Vagina (tissue), 2 donors: Measurements from ENCODE around the gene RTP3.

Experiments
- POLR2A ChIP-seq, 2 donors: fragments of 450-650 bp; IDR thresholded peaks; one replicate each; pipeline ENCODE4 v1.6.1; 2017; ENCODE audit warnings: antibody characterized with exemption in 2 of 2, mild to moderate bottlenecking in 2 of 2, moderate library complexity in 2 of 2
- TF ChIP-seq, protein P1 (sequence below), 3 experiments: fragments of 450-650 bp in 2 of 3; fragments of 200-600 bp in 1 of 3; sonication (generic) in 1 of 3; IDR thresholded peaks; one replicate each; pipeline ENCODE4 v1.5.1; 2017 to 2019; ENCODE audit warnings: antibody characterized with exemption in 3 of 3, mild to moderate bottlenecking in 2 of 3, moderate library complexity in 2 of 3

DNA sequence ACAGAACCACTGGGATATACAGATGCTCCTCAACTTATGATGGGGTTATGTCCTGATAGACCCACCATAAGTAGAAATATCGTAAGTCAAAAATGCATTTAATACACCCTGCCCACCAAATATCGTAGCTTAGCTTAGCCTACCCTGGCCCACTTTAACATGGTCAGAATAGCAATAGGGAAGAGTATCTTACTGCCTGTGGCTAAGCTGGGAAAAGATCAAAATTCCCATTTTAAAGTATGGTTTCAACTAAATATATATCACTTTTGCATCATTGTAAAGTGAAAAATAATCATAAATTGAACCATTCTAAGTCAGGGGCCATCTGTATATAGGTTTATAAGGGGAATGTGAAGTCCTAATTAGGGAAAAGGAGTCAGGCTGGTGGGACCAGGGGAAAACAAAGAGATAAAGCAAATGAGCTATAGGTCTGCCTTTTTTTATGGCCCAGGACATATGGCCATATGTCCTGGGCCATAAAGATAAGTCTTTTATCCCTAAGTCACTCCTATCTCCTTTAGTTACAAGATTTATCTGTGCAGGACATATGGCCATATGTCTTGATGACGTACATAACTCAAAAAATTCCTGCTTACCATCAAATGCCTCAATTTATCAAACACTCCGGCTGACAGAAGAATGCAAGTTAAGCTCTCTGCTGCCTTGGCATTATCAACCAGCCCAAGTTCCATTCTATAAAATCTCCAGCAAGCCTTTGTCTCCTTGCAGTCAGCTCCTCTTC is 11.2 kb downstream of the RTP3 start:
- TF ChIP-seq, protein P1, sequence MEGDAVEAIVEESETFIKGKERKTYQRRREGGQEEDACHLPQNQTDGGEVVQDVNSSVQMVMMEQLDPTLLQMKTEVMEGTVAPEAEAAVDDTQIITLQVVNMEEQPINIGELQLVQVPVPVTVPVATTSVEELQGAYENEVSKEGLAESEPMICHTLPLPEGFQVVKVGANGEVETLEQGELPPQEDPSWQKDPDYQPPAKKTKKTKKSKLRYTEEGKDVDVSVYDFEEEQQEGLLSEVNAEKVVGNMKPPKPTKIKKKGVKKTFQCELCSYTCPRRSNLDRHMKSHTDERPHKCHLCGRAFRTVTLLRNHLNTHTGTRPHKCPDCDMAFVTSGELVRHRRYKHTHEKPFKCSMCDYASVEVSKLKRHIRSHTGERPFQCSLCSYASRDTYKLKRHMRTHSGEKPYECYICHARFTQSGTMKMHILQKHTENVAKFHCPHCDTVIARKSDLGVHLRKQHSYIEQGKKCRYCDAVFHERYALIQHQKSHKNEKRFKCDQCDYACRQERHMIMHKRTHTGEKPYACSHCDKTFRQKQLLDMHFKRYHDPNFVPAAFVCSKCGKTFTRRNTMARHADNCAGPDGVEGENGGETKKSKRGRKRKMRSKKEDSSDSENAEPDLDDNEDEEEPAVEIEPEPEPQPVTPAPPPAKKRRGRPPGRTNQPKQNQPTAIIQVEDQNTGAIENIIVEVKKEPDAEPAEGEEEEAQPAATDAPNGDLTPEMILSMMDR (IDR thresholded peaks at IDR 0.05): no peak
- TF ChIP-seq POLR2A (IDR thresholded peaks at IDR 0.05): no peak
